A673 (cell line): ENCODE results near the gene ZNF621. TPM values are rescaled to one million over a fixed set of nuclear protein-coding genes. Genes with fewer than 3 reads are reported as not detected.

Experiments used
- BruUV-seq: library from RNA; stranded (reverse); fragments of 400-500 nt; replicated peaks from 2 replicates; lab custom pipeline; 2021; lab: Mats Ljungman, UMichigan
- CTCF ChIA-PET: fragments of 300-600 bp; sonication (Branson Sonifier 250); formaldehyde crosslinking; loops from one replicate; lab custom pipeline; 2022; ENCODE audit warnings: antibody characterized with exemption; lab: Charles Lee
- POLR2A ChIA-PET: fragments of 300-600 bp; sonication (Branson Sonifier 250); formaldehyde crosslinking; loops from one replicate; lab custom pipeline; 2022; ENCODE audit warnings: antibody characterized with exemption; ENCODE audit not compliant: low non-redundant PET; lab: Charles Lee
- DNase-seq: peaks from one replicate; pipeline ENCODE4 v3.0.0-alpha.2; 2015; ENCODE audit warnings: low spot score
- H3K27ac ChIP-seq: fragments of 200-600 bp; sonication (generic); 2 replicates; pipeline ENCODE4 v1.5.1; 2016; ENCODE audit warnings: mixed run types, low read depth, mild to moderate bottlenecking, mixed read lengths, antibody characterized with exemption, low read length; ENCODE audit not compliant: poor library complexity, severe bottlenecking
- H3K27me3 ChIP-seq: fragments of 200-600 bp; sonication (generic); replicated peaks from 2 replicates; pipeline ENCODE4 v1.6.1; 2017; ENCODE audit warnings: mixed run types, low read depth, mild to moderate bottlenecking, mixed read lengths, antibody characterized with exemption, low read length; ENCODE audit not compliant: insufficient read depth, poor library complexity
- H3K36me3 ChIP-seq: fragments of 200-600 bp; sonication (generic); 2 replicates; pipeline ENCODE4 v1.6.1; 2016; ENCODE audit warnings: mixed run types, mild to moderate bottlenecking, mixed read lengths, antibody characterized with exemption, low read length; ENCODE audit not compliant: insufficient read depth, poor library complexity, severe bottlenecking
- H3K4me1 ChIP-seq: fragments of 200-600 bp; sonication (generic); 2 replicates; pipeline ENCODE4 v1.6.1; 2017; ENCODE audit warnings: mixed run types, mild to moderate bottlenecking, mixed read lengths, antibody characterized with exemption, low read length; ENCODE audit not compliant: insufficient read depth, poor library complexity, severe bottlenecking
- H3K4me3 ChIP-seq: fragments of 200-600 bp; sonication (generic); 2 replicates; pipeline ENCODE4 v1.5.1; 2016; ENCODE audit warnings: low read depth, mixed run types, mild to moderate bottlenecking, mixed read lengths, low read length; ENCODE audit not compliant: poor library complexity, severe bottlenecking
- H3K9me3 ChIP-seq: fragments of 200-600 bp; sonication (generic); 2 replicates; pipeline ENCODE4 v1.6.1; 2016; ENCODE audit warnings: mixed run types, low read depth, mild to moderate bottlenecking, mixed read lengths, antibody characterized with exemption, low read length; ENCODE audit not compliant: poor library complexity, severe bottlenecking
- EZH2 ChIP-seq: fragments of 200-600 bp; sonication (generic); IDR thresholded peaks from 2 replicates; pipeline ENCODE4 v1.6.1; 2017; ENCODE audit warnings: borderline replicate concordance, low read depth, mild to moderate bottlenecking, mixed read lengths, antibody characterized with exemption, low read length; ENCODE audit not compliant: poor library complexity, severe bottlenecking
- intact Hi-C: fragments of 100-400 bp; cut with micrococcal nuclease; formaldehyde crosslinking; loops from one replicate; pipeline ENCODE4 v1.10.0; 2022; ENCODE audit not compliant: unreplicated experiment
- total RNA-seq: library from RNA; stranded (reverse); gene quantifications from 2 replicates; pipeline ENCODE4 v1.2.3, GENCODE V29; 2021
- TF ChIP-seq, protein P1 (sequence below): fragments of 300-800, 200-600 bp; sonication (generic); conservative IDR thresholded peaks from 2 replicates; pipeline ENCODE4 v1.5.1; 2017; ENCODE audit warnings: low read depth, mild to moderate bottlenecking, antibody characterized with exemption, low read length, moderate library complexity, mixed read lengths

ZNF621 gene
- total RNA-seq, 1 experiment from 2014 or later = 9.9 TPM

DNA sequence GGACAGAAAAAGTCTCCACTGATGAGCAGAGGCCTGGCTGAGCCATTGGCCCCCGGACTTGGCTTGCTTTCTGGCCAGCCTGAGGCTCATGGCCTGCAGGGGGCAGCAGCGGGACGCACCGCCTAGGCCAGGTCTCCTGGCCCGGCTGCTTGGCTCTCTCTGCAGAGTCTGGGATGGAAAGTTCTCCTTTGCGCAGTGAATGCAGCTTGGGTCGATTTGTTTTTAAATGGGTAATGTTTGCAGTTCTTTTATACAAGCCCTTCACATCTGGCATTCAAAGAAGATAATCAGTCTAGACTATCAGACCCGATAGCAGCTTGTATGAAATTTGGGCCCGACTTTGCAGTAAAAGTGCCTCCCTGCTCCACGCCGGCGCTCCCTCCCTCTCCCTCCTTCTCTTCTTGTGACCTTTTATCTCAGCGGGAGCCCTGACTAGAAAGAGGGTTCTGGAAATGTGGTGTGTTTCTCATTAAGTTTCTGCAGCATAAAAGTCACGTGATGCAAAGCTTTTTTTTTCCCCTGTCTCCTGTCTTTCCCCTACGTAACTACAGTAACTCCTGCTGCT, 59.9 kb downstream of the ZNF621 start:
- BruUV-seq = no TSS peak
- TF ChIP-seq, protein P1, sequence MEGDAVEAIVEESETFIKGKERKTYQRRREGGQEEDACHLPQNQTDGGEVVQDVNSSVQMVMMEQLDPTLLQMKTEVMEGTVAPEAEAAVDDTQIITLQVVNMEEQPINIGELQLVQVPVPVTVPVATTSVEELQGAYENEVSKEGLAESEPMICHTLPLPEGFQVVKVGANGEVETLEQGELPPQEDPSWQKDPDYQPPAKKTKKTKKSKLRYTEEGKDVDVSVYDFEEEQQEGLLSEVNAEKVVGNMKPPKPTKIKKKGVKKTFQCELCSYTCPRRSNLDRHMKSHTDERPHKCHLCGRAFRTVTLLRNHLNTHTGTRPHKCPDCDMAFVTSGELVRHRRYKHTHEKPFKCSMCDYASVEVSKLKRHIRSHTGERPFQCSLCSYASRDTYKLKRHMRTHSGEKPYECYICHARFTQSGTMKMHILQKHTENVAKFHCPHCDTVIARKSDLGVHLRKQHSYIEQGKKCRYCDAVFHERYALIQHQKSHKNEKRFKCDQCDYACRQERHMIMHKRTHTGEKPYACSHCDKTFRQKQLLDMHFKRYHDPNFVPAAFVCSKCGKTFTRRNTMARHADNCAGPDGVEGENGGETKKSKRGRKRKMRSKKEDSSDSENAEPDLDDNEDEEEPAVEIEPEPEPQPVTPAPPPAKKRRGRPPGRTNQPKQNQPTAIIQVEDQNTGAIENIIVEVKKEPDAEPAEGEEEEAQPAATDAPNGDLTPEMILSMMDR = peak; percentile 81
- no peak for TF ChIP-seq EZH2
- ChIA-PET POLR2A (no interaction called here), CTCF (interaction anchor here (0.6 to 0.9 kb wide), 3 partner anchors 10 to 1097 kb away, joined by 3 to 7 read pairs (median 3); no protein-coding TSS in a partner anchor)
- DNase-seq = peak; percentile 72
- Histone ChIP-seq H3K4me3 (no peak overlapping the region), H3K27ac (no peak overlapping the region), H3K27me3 (no peaks in the 10 kb centered on the region), H3K9me3 (no peaks in the 10 kb centered on the region), H3K4me1 (no peaks in the 10 kb centered on the region), H3K36me3 (no peaks in the 10 kb centered on the region)
- intact Hi-C loops = loop anchor here (5.0 to 10.0 kb wide), 2 partner anchors 340 to 618 kb away; no protein-coding TSS in a partner anchor

DNA sequence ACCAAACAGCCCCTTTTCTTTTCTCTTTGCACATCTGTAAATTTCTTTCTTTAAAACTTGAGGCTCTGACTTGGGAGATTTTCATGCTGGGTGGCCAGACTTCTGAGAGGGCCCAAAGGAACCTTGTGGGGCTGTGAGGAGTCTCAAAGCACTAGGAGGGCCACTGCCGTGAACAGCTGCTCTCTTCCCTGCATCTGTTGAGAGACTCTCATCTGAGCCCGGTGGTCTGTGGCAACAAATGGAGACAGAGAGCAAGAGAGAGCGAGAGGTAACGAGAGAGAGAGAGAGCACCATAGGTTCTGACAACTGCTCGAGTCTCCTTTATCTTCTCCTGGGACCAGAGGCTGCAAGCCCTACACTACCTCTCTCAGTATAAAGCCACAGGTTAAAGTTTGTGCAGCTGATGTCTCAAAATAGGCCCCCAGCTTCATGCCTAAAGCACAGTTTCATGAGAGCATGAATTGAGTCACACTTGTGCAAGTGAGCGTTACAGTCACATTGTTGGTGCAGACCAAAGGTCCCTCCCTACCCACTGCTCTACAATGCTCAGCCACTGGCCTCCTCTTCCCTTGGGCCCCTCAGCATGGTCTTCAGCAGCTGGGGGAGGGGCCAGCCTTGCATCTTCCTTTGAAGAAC, 60.7 kb downstream of the ZNF621 start:
- TF ChIP-seq EZH2 = no peak
- TF ChIP-seq, protein P1 = no peak
- no peak overlapping the region for H3K4me3 ChIP-seq
- no peaks in the 10 kb centered on the region for H3K4me1 ChIP-seq
- no peaks in the 10 kb centered on the region for H3K27me3 ChIP-seq
- no peaks in the 10 kb centered on the region for H3K9me3 ChIP-seq
- DNase-seq = no peak
- CTCF ChIA-PET = no interaction called here
- intact Hi-C loops = loop anchor here (10.0 kb wide), 1 partner anchor 339 kb away; no protein-coding TSS in a partner anchor
- no peaks in the 10 kb centered on the region for H3K36me3 ChIP-seq
- POLR2A ChIA-PET = no interaction called here
- BruUV-seq = no TSS peak
- no peak overlapping the region for H3K27ac ChIP-seq

DNA sequence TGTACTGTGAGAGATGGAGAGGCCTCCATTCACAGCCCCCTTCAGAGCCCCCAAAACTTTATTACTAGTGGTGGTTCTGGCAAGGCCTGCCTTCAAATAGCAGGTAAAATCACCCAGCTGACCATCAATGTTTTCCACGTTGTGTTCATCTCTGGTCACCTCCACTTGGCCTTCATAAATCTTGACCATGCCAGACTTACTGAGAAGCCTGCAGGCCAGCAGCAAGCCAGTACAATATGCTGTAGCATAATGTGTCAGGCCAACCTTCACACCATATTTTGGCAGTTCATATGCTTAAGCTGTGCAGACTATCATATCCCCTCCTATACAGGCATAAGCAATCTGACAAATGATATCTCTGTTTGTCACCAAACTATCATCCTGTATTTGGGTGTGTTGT, 62.1 kb downstream of the ZNF621 start:
- no peak for TF ChIP-seq EZH2
- TF ChIP-seq, protein P1 = no peak
- intact Hi-C loops = loop anchor here (10.0 kb wide), 1 partner anchor 338 kb away; no protein-coding TSS in a partner anchor
- no peaks in the 10 kb centered on the region for H3K36me3 ChIP-seq
- ChIA-PET POLR2A (no interaction called here), CTCF (no interaction called here)
- DNase-seq = no peak
- H3K4me1 ChIP-seq = no peaks in the 10 kb centered on the region
- H3K4me3 ChIP-seq = no peak overlapping the region
- H3K9me3 ChIP-seq = no peaks in the 10 kb centered on the region
- no TSS peak for BruUV-seq
- H3K27ac ChIP-seq = no peak overlapping the region
- no peaks in the 10 kb centered on the region for H3K27me3 ChIP-seq
